Measurements from ENCODE around the gene L3MBTL3.

The L3MBTL3 gene

GRCh38 chr6:130185658-130186057 is 167.3 kb downstream of the L3MBTL3 start:
- DNase-seq (ENCODE audit: low spot score), result no peak

- DNase-seq (ENCODE audit: low spot score), result no peak
Measured at GRCh38 chr6:130187335-130188206, 169.2 kb downstream of the L3MBTL3 start.

- DNase-seq (ENCODE audit: low spot score), result no peak
Measured at GRCh38 chr6:130188207-130188899, 170.0 kb downstream of the L3MBTL3 start.

GRCh38 chr6:130189531-130190397 is 171.4 kb downstream of the L3MBTL3 start:
- DNase-seq (ENCODE audit: low spot score), result no peak
